Suprapubic skin (tissue), 3 donors: ENCODE results near the gene MYO16.

Source experiments
- EP300 ChIP-seq: sonication (generic); formaldehyde crosslinking; IDR thresholded peaks from one replicate; pipeline ENCODE4 v1.6.1; 2017; ENCODE audit warnings: antibody characterized with exemption
- TF ChIP-seq, protein P1 (sequence below), 2 donors: fragments of 200-600 bp in 1 of 2; fragments of 450-650 bp in 1 of 2; sonication (generic) in 1 of 2; IDR thresholded peaks; one replicate each; pipeline ENCODE4 v1.5.1; 2016 to 2019; ENCODE audit warnings: antibody characterized with exemption in 2 of 2, mild to moderate bottlenecking in 1 of 2, moderate library complexity in 1 of 2

DNA sequence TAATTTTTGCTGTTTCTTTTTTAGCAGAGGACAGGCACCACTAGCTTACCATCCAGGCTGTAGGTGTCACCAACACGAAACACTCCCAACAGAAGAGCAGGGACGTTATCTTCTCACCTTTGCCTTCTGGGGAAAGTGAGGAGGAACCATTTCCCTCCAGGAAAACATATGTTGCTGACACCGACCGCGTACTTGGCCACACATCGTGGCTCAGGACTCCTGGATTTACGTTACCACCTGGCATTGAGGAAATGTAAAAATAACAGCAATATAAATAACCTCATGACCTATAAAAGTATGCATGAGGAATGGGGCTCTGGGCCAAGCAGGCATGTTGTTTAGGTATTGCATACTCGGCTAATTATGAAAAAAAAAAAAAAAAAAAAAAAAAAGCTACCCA, 525.1 kb downstream of the MYO16 start:
- TF ChIP-seq, protein P1, sequence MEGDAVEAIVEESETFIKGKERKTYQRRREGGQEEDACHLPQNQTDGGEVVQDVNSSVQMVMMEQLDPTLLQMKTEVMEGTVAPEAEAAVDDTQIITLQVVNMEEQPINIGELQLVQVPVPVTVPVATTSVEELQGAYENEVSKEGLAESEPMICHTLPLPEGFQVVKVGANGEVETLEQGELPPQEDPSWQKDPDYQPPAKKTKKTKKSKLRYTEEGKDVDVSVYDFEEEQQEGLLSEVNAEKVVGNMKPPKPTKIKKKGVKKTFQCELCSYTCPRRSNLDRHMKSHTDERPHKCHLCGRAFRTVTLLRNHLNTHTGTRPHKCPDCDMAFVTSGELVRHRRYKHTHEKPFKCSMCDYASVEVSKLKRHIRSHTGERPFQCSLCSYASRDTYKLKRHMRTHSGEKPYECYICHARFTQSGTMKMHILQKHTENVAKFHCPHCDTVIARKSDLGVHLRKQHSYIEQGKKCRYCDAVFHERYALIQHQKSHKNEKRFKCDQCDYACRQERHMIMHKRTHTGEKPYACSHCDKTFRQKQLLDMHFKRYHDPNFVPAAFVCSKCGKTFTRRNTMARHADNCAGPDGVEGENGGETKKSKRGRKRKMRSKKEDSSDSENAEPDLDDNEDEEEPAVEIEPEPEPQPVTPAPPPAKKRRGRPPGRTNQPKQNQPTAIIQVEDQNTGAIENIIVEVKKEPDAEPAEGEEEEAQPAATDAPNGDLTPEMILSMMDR (IDR thresholded peaks at IDR 0.05): no peak
- no peak for TF ChIP-seq EP300
